K562 treated with DMSO at 1 percent for 12 hours (cell line): ENCODE measurements around the gene CPLX1. TPM values are rescaled to one million over a fixed set of nuclear protein-coding genes. Genes with fewer than 3 reads are reported as not detected.

Source experiments
- total RNA-seq: library from RNA; unstranded; fragments of 300-600 nt; gene quantifications from 2 replicates; pipeline ENCODE4 v1.2.3, GENCODE V29; 2022; ENCODE audit not compliant: insufficient read depth

Gene CPLX1
- not detected in 2 replicates for total RNA-seq

DNA sequence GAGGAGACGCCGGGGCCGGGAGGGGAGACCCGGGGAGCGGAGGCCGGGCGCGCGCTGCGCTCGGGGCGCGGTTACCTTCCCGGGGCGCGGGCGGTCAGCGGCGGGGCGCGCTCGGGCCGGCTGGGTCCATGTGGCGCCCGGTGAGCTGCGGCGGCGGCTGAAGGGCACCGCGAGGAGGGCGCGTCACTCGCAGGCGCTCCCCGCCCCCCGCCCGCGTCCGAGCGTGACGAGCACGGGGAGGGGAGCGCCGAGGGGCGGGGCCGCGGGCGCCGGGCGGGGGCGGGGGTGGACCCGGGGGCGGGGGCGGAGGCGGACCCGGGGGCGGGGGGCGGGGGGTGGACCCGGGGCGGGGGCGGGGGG lies at the start of gene CPLX1:
Gene CPLX1, minus strand, starts transcription at position 159 of the 360 bp plus-strand sequence. CDS start 1,607 bp downstream, outside the sequence.

Other genes with a start within 250 kb of the CPLX1 start
- not detected in 2 replicates for gene TMEM271, start 249.8 kb downstream of the CPLX1 start, total RNA-seq
- not detected in 2 replicates for gene PDE6B, start 200.6 kb downstream of the CPLX1 start, total RNA-seq
- gene ATP5ME, start 151.9 kb downstream of the CPLX1 start, total RNA-seq: 253 and 375 TPM in 2 replicates
- gene MYL5, start 151.6 kb downstream of the CPLX1 start, total RNA-seq: 1.5 and 6.2 TPM in 2 replicates
- not detected in 2 replicates for gene SLC49A3, start 137.0 kb downstream of the CPLX1 start, total RNA-seq
- 36.4 and 41.6 TPM in 2 replicates for gene PCGF3, start 120.3 kb downstream of the CPLX1 start, total RNA-seq
- 99.7 and 106 TPM in 2 replicates for gene GAK, start 106.2 kb upstream of the CPLX1 start, total RNA-seq
- gene TMEM175, start 106.3 kb upstream of the CPLX1 start, total RNA-seq: 31.2 and 48.5 TPM in 2 replicates
- 19.5 and 33.3 TPM in 2 replicates for gene DGKQ, start 147.4 kb upstream of the CPLX1 start, total RNA-seq
- 11.7 and 15.3 TPM in 2 replicates for gene IDUA, start 160.9 kb upstream of the CPLX1 start, total RNA-seq
- 1.7 and 3.3 TPM in 2 replicates for gene SLC26A1, start 167.3 kb upstream of the CPLX1 start, total RNA-seq
- gene FGFRL1, start 185.5 kb upstream of the CPLX1 start, total RNA-seq: 16.6 and 31.0 TPM in 2 replicates